OCI-LY3 (cell line): ENCODE measurements around the gene ANP32E.

Experiments
- EZH2phosphoT487 ChIP-seq: fragments of 200-600 bp; shearing (Covaris generic); IDR thresholded peaks from 2 replicates; pipeline ENCODE4 v1.6.1; 2018; ENCODE audit warnings: antibody characterized with exemption, mixed run types, low read depth
- TF ChIP-seq, protein P1 (sequence below): fragments of 200-600, 300-600 bp; sonication (generic); IDR thresholded peaks from 2 replicates; pipeline ENCODE4 v1.5.1; 2014; ENCODE audit warnings: antibody characterized with exemption, low read length, low read depth

DNA sequence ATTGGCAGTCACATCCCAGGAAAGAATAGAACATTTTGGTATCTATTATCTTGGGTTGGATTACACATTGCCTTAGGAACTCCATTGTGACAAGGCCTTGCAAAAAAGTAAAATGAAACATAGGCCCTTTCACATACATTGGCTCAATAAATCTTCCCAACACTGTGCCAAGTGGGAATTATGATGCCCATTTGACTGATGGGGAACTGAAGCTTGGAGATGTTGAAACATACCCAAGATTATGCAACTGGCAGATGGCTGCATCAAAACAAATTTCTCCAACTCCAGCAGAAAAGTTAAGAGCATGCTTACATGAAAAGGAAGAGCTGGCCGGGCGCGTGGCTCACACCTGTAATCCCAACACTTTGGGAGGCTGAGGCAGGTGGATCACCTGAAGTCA lies 59.3 kb downstream of the ANP32E start:
- TF ChIP-seq, protein P1, sequence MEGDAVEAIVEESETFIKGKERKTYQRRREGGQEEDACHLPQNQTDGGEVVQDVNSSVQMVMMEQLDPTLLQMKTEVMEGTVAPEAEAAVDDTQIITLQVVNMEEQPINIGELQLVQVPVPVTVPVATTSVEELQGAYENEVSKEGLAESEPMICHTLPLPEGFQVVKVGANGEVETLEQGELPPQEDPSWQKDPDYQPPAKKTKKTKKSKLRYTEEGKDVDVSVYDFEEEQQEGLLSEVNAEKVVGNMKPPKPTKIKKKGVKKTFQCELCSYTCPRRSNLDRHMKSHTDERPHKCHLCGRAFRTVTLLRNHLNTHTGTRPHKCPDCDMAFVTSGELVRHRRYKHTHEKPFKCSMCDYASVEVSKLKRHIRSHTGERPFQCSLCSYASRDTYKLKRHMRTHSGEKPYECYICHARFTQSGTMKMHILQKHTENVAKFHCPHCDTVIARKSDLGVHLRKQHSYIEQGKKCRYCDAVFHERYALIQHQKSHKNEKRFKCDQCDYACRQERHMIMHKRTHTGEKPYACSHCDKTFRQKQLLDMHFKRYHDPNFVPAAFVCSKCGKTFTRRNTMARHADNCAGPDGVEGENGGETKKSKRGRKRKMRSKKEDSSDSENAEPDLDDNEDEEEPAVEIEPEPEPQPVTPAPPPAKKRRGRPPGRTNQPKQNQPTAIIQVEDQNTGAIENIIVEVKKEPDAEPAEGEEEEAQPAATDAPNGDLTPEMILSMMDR = no peak
- no peak for TF ChIP-seq EZH2phosphoT487
